ENCODE data around the gene ZSWIM8. TPM values are rescaled to one million over a fixed set of nuclear protein-coding genes. Genes with fewer than 3 reads are reported as not detected.

The ZSWIM8 gene
- total RNA-seq, 1 donor from 2014 or later, result 30.5 TPM

DNA sequence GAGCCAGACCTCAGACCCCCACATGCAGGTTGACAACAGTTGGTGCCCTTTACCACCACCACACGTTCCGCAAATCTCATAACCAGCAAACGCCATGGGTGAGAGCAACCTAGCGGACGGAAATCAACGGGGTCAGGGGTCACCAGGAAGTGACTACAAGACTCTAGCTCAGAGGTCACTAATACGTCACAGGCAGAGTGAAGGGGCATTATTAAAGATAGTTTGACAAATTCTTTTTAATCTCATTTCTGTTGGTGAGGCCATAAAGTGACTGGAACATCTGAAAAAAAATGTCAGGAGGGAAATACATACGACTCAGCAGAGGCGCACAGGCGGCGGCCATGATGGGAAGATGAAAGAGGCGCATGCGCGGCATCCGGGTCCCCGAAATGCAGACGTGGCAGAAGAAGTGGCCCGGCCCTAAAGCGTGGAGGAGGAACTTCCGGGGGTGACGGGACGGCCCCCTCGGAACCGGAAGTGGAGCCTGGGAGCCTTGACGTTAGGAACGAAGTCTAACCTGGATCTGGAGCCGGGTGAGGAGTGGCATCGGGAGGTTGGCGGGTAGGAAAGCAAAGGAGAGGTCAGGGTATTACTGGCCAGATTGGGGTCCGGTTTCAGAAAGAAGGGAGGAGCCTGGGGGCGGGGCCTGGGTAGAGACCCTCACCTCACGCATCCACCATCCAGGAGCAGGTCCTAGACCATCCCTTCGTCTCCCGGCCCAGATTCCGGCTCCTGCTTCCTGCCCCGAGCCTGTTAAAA is 41.3 kb upstream of the ZSWIM8 start, which contains the start of gene SEC24C:
Gene SEC24C (plus strand): TSS at position 468 of the 759 bp plus-strand sequence. CDS start 2,461 bp downstream, outside the sequence.
- Mint-ChIP-seq H3K27me3 (ENCODE audit: insufficient read depth, low read depth) (no peaks in the 10 kb centered on the region), H3K4me3 (peak within 1 kb of the TSS; percentile 99), H3K4me1 (peaks cover 21% of the 10 kb centered on the region), H3K27ac (peak within 1 kb of the TSS; percentile 99), H3K9me3 (no peaks in the 10 kb centered on the region), H3K36me3 (peaks cover 2% of the 10 kb centered on the region)
- DNase-seq (ENCODE audit: low spot score), result peak; percentile 95
- Histone ChIP-seq H3K27me3 (no peaks in the 10 kb centered on the region), H3K4me2 (peak within 1 kb of the TSS; percentile 90), H3K79me2 (ENCODE audit: low read depth) (peaks cover 46% of the 10 kb centered on the region), H3K36me3 (no peaks in the 10 kb centered on the region), H4K20me1 (ENCODE audit: low read depth) (no peaks in the 10 kb centered on the region), H3F3A (ENCODE audit: low read depth) (peaks cover 30% of the 10 kb centered on the region), H3K4me3 (peak within 1 kb of the TSS; percentile 70), H3K27ac (peak within 1 kb of the TSS; percentile 89), H3K9ac (peak within 1 kb of the TSS; percentile 80), H2AFZ (replicated peaks) (peak within 1 kb of the TSS; percentile 96), H3K4me1 (peaks cover 6% of the 10 kb centered on the region), H3K9me3 (ENCODE audit: low read depth) (no peaks in the 10 kb centered on the region)
- TF ChIP-seq EZH2 (IDR thresholded peaks at IDR 0.05) (no peak), EZH2phosphoT487 (IDR thresholded peaks at IDR 0.05) (no peak)
- TF ChIP-seq, protein P1, sequence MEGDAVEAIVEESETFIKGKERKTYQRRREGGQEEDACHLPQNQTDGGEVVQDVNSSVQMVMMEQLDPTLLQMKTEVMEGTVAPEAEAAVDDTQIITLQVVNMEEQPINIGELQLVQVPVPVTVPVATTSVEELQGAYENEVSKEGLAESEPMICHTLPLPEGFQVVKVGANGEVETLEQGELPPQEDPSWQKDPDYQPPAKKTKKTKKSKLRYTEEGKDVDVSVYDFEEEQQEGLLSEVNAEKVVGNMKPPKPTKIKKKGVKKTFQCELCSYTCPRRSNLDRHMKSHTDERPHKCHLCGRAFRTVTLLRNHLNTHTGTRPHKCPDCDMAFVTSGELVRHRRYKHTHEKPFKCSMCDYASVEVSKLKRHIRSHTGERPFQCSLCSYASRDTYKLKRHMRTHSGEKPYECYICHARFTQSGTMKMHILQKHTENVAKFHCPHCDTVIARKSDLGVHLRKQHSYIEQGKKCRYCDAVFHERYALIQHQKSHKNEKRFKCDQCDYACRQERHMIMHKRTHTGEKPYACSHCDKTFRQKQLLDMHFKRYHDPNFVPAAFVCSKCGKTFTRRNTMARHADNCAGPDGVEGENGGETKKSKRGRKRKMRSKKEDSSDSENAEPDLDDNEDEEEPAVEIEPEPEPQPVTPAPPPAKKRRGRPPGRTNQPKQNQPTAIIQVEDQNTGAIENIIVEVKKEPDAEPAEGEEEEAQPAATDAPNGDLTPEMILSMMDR (IDR thresholded peaks at IDR 0.05), result no peak

DNA sequence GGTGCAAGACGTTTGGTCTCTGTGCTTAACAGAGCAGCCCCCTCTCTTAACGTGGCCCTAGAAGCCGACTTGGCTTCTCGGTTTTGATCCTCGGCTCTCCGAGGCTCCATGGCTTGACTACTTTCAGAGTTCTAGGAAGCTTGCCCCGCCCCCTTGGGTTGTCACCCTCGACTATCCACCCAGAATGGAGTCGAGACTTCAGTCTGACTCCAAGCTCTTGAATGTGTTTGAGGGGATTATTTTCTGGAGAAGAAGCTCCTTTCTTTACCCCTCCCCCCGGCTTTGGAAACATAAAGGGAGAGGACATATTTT is 40.8 kb upstream of the ZSWIM8 start:
- H3K36me3 Mint-ChIP-seq, result peaks cover 5% of the 10 kb centered on the region
- Histone ChIP-seq H3K79me2 (ENCODE audit: low read depth) (peaks cover 46% of the 10 kb centered on the region), H4K20me1 (ENCODE audit: low read depth) (no peaks in the 10 kb centered on the region), H3K4me2 (peak overlapping the region; percentile 90), H2AFZ (replicated peaks) (peak overlapping the region; percentile 96), H3K9ac (peak overlapping the region; percentile 80), H3K4me1 (peaks cover 6% of the 10 kb centered on the region), H3K9me3 (ENCODE audit: low read depth) (no peaks in the 10 kb centered on the region), H3K4me3 (peak overlapping the region; percentile 70), H3K27ac (peak overlapping the region; percentile 89), H3K27me3 (no peaks in the 10 kb centered on the region), H3F3A (ENCODE audit: low read depth) (peaks cover 30% of the 10 kb centered on the region), H3K36me3 (no peaks in the 10 kb centered on the region)
- peak; percentile 85 for DNase-seq (ENCODE audit: low spot score)
- H3K27ac Mint-ChIP-seq, result peak overlapping the region; percentile 99
- H3K4me3 Mint-ChIP-seq, result peak overlapping the region; percentile 99
- H3K9me3 Mint-ChIP-seq, result no peaks in the 10 kb centered on the region
- TF ChIP-seq EZH2phosphoT487 (IDR thresholded peaks at IDR 0.05) (no peak), EZH2 (IDR thresholded peaks at IDR 0.05) (no peak)
- TF ChIP-seq, protein P1 (IDR thresholded peaks at IDR 0.05), result no peak
- no peaks in the 10 kb centered on the region for H3K27me3 Mint-ChIP-seq (ENCODE audit: insufficient read depth, low read depth)
- H3K4me1 Mint-ChIP-seq, result peaks cover 21% of the 10 kb centered on the region

DNA sequence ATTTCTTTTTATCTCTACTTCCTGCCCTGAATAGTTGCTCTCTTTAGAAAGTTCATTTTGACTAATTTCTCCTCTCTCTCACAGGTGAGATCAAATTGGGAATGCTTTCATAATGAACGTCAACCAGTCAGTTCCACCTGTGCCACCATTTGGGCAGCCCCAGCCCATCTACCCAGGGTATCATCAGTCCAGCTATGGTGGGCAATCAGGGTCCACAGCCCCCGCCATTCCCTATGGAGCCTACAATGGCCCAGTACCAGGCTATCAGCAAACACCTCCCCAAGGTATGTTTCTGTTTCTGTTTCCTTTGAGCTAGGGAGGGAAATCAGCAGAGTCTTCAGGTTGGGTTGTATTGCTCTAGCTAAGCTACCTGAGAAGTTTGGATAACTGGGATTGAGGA is 38.7 kb upstream of the ZSWIM8 start:
- peak overlapping the region; percentile 18 for H3K4me3 Mint-ChIP-seq
- peaks cover 21% of the 10 kb centered on the region for H3K4me1 Mint-ChIP-seq

More for the DNA sequence above, 38.7 kb upstream of the ZSWIM8 start:
- Histone ChIP-seq H3F3A (ENCODE audit: low read depth) (peaks cover 30% of the 10 kb centered on the region), H3K27me3 (no peaks in the 10 kb centered on the region), H3K4me1 (peaks cover 6% of the 10 kb centered on the region), H3K4me3 (no peak overlapping the region), H3K36me3 (peaks cover under 1% of the 10 kb centered on the region), H4K20me1 (ENCODE audit: low read depth) (peaks cover 5% of the 10 kb centered on the region), H2AFZ (replicated peaks) (no peak overlapping the region), H3K9me3 (ENCODE audit: low read depth) (no peaks in the 10 kb centered on the region), H3K27ac (no peak overlapping the region), H3K79me2 (ENCODE audit: low read depth) (peaks cover 43% of the 10 kb centered on the region), H3K4me2 (no peak overlapping the region), H3K9ac (no peak overlapping the region)
- DNase-seq (ENCODE audit: low spot score), result no peak
- TF ChIP-seq EZH2phosphoT487 (IDR thresholded peaks at IDR 0.05), result no peak
- TF ChIP-seq EZH2 (IDR thresholded peaks at IDR 0.05), result no peak
- TF ChIP-seq, protein P1 (IDR thresholded peaks at IDR 0.05), result no peak
- H3K9me3 Mint-ChIP-seq, result no peaks in the 10 kb centered on the region
- H3K27ac Mint-ChIP-seq, result no peak overlapping the region
- peaks cover 9% of the 10 kb centered on the region for H3K36me3 Mint-ChIP-seq
- H3K27me3 Mint-ChIP-seq (ENCODE audit: insufficient read depth, low read depth), result no peaks in the 10 kb centered on the region
